ENCODE data around the gene BARHL1. TPM values are rescaled to one million over a fixed set of nuclear protein-coding genes. Genes with fewer than 3 reads are reported as not detected.

Gene BARHL1
- total RNA-seq, result not detected

DNA sequence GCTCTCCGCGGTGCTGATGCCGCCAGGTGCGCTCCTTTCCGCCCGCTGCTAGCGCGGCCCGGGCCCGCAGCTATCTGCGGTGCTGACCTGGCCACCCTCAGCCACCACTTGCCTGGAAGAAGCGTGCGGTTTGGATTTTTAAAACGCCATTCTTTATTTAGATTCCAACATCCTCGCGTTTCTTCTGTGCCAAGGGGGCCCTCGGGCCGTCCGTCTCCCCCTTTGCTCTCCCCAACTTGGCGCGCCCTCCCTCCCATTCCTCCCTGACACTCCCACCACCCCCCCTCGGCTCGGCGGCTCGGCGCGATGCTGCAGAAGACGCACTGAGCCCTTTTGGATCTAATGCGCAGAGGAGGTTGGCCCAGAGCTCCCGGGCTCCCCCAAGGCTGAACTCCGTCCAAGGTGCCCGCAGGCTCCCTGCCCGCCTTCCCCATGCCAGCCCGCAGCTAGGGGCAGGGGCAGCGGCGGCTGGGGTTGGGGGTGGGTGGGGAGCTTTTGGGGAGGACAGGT lies at the start of gene BARHL1:
BARHL1 (plus strand) TSS at position 331 of the 510 bp plus-strand sequence. CDS start 192 bp downstream, outside the sequence.
- intact Hi-C loops (cut with DNase I), result no loop called here
- ATAC-seq, result no peak
- no peak for DNase-seq (ENCODE audit: low spot score)

DNA sequence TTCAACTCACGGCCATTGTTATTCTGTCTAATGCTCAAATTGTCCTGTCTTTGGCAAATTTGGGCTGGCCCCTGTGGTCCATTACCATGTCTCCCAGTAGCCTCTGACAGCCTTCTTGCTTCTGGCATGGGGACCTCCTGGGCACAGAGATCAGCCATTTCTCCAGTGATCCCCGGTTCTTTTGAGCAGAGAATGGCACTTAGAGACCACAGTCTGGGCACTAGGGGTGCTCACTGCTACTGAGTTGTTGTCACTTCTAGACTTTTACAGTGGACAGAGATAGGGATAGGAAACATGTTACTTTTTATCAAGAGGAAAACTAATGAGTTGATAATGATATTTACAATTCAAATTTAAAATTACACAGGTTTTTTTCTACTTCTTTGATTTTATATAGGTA lies 47.6 kb upstream of the BARHL1 start:
- no peak for DNase-seq (ENCODE audit: low spot score)
- no peak for ATAC-seq
- intact Hi-C loops (cut with DNase I), result no loop called here

DNA sequence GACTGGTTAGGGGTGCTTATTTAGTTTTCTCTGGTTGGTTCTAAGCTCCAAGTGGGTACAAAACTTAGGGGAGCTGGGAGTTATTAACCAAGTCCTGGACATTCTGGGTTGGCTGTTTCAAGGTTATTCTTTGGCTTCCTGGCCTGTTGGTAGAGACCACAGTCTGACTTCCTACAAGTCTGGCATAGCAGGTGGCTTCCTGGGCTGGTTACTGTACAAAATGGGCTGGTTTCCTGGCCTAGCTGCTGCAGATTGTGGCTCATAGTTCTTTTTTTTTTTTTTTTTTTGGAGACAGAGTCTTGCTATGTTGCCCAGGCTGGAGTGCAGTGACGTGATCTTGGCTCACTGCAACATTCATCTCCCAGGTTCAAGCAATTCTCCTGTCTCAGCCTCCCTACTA lies 46.3 kb upstream of the BARHL1 start:
- intact Hi-C loops (cut with DNase I), result no loop called here
- ATAC-seq (no peak), DNase-seq (ENCODE audit: low spot score) (no peak)

DNA sequence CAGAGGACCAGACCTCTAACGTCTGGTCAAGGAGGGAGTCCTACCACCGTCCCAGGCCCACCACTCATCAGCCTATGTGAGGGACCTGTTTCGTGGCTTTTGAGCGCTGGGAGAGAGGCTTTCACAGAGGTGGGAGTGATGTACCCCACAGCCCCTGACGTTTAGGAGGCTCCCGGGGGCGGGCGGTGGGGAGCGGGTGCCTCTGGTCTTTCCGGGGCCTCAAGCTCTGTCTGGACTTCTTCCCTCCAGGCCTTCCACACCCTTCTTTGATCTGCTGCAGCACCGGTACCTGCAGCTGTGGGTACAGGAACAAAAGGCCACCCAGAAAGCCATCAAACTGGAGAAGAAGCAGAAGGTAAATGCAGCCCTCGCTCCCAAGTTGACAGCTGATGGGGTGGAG lies 45.1 kb upstream of the BARHL1 start:
- ATAC-seq, result no peak
- DNase-seq (ENCODE audit: low spot score), result no peak
- intact Hi-C loops (cut with DNase I), result no loop called here

DNA sequence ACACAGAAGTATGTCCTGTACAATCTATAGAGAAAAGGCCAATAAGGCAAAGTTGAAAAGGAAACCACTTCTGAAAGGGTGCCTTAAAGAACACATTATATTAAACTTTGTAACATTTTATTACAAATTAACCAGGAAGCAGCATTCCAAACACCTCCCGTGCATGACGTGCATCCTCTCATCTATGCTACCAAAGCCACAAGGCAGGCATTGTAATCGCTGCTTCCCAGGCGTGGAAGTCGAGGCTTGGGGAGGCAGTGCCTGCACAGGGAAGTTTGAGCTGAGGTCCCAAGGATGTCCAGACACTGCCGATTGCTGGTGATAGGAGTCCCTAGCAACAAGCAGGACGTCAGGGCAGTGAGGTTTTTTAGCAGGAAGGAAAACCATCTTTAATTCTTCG lies 44.3 kb upstream of the BARHL1 start:
- intact Hi-C loops (cut with DNase I), result no loop called here
- no peak for DNase-seq (ENCODE audit: low spot score)
- no peak for ATAC-seq

DNA sequence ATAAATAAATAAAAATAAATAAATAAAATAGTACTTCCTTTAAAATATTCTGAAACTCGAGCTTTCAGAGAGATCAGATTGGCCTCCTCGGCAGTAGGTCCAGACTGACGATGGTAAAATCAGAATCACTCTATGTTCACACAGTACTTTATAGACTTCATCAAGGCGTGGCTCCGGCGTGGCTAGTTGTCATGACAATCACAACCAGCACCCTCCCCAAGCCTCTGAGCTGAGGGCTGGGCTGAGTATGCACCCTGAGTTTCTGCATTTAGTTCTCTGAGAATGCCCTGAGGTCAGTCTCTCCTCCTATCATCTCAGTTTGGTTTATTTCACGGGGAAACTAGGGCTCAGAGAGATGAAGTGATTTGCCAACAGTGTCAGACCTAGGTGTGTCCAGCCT lies 43.3 kb upstream of the BARHL1 start:
- no peak for DNase-seq (ENCODE audit: low spot score)
- intact Hi-C loops (cut with DNase I), result no loop called here
- ATAC-seq, result no peak

DNA sequence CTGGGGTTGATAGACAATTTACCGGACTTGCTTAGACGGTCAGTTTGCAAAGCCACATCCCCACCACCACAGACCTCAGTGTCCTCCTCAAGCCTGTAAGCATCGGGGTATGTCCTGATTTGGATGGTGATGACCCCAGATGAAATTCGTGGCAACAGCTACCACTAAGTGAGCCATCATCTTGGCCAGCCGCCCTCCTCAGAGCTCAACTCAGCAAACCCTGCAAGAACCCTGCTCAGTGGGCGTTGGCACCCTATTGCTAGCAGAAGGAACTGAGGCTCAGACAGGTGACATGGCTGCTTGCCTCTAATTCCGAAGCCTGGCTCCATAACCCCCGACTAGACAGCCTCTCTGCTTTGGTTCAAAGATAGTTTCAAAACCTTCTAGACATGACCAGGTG lies 41.4 kb upstream of the BARHL1 start:
- intact Hi-C loops (cut with DNase I), result no loop called here
- ATAC-seq (no peak), DNase-seq (ENCODE audit: low spot score) (no peak)

DNA sequence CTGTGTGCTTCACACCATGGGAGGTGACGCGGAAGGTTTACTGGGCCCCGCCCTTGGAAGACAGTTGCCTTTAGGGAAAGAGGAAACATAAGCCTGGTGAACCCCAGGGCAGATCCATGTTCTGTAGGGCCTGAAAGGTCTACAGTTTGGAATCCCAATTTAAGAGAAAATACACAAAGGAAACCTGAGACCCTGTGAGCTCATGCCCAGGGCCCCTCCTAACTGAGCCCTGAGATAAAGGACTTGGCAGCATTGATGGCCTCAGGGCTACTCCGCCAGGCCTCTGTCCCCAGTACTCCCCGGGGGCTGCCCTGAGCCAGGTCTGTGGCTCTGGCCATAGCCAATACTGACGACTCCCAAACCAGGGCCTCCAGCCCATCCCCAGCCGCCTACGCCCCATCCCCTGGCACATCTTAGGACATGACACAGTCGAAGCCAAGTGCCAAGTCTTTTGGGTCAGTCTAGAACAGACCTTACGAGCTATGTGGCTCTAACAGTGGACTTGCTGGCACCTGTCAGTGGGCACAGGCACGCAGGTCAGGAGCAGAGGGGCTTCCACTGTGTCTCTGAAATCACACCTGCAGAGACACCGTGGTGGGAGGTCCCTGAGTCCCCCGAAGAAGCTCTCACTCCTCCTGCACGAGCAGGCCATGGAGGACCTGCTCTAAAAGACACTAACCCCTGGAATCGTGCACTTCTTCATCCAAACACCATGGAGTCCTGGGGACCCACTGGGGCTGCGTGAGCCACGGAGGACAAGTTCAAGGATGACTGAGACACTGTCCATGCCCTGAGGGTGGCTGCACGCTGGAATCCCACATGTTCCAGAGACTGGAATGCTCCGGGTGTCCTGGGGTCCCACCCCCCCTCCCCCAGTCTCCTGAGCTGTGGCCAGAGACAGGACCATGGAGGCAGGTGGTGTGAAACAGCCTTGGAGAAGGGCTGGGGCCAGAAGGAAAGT lies 40.3 kb upstream of the BARHL1 start:
- no peak for DNase-seq (ENCODE audit: low spot score)
- intact Hi-C loops (cut with DNase I), result no loop called here
- no peak for ATAC-seq

DNA sequence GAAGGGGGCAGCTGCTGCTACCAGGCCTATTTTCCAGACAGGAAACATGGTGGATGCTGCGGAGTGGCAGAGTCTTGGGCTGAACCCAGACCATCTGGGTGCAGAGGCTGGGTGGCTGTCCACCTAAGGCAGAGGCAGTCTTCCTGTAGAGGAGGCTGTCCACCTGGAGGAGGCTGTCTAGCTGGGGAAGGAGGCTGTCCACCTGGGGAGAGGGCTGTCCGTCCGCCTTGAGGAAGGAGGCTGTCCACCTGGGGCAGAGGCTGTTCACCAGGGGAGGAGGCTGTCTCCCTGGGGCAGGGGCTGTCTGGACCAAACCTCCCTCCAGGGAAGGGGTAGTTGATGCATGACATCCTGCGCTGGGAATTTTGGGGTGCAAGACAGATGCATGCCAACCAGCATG lies 39.2 kb upstream of the BARHL1 start:
- ATAC-seq, result no peak
- no peak for DNase-seq (ENCODE audit: low spot score)
- intact Hi-C loops (cut with DNase I), result no loop called here

DNA sequence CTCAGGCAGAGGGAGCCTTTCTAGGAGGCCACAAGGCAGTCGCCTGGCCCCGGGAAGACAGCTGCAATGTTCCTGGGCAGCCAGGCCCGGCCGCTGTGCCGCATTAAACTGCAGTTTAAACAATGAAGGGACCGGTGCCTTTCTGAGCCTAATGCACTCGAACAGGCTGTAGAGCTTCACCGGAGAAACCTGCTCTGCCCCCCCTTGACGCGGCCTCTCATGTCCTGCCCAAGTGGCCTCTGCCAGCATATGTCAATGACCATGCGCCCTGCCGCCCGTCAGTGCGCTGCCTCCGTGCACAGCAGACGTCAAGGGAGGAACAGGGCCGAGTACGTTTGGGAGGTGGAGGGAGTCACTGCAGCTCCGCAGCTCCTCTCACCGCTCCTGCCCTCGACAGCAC lies 38.4 kb upstream of the BARHL1 start:
- intact Hi-C loops (cut with DNase I), result no loop called here
- DNase-seq (ENCODE audit: low spot score) (no peak), ATAC-seq (no peak)

DNA sequence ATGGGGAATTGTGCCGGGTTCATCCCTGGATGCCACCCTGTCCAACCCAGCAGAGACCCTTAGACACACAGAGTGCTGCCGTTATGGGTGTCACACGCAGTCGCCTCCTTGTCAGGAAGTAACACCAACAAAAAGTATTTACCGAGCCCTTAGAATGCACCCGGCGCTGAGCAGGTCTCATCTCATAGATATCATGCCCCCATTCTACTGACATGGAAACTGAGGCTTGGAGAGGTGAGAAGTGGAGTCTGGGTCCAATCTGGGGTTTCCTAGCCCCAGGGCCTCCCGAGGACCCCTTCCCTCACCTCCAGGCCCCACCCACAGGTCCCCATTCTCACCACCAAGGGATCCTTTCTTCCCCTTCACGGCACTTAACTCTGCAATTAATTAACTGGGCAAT lies 36.8 kb upstream of the BARHL1 start:
- DNase-seq (ENCODE audit: low spot score) (no peak), ATAC-seq (no peak)
- intact Hi-C loops (cut with DNase I), result no loop called here

DNA sequence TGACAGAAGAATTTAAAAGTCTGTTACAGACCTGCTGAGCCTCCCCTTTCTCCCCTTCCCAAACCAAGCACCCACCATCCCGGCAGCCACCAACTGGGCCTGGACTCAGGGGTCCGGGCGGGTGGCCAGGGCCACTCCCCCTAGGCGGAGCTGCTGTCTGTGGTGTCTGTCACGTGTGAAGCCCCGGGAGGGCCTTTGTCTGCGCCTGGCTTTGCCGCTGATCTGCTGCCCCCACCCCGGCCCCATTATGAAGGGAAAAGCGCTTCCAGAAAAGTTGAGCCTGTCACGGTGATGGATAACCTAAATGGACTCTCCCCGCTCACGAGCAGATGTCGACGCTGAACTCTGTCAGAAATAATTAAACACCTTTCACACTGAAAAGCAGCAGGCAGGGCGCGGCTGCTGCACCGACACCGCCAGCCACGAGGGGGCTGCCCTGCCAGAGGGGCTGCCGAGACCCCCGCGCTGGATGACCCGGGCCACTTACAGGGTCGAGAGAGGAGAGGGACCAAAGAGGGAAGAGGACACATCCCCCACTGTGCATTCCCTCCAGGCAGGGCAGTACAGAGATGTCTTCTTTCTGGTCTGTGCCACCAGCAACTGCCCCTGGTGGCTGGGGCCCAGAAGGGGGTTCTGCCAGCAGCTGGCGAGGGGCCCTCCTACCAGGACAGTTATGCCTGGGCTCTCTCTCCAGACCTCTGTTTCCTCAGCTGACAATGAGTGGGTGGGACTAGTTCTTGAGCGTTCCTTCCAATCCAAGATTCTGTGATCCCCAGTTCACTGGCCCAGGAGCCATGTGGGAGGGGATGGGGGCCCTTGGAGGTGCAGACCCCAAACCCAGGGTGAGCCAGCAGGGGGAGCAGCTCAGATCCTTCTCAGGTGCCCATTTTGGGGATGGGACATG lies 36.0 kb upstream of the BARHL1 start:
- intact Hi-C loops (cut with DNase I), result no loop called here
- ATAC-seq (no peak), DNase-seq (ENCODE audit: low spot score) (no peak)

DNA sequence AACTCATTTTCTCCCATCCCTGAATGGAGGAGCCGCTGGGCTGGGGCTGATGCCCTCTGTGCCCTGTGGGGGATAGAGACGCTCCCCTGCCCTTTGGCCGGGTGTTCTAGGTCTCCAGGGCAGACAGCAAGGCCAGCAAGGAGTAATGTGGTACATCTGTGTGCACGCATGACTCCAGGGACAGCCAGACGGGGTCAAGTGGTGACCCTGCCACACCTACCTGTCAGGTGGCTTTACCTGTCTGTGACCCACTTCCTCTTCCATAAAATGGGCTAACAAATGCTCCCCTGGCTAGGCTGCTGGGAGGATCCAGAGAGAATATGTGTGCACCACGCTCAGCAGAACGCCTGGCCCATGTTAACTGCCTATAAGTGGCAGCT lies 35.4 kb upstream of the BARHL1 start:
- DNase-seq (ENCODE audit: low spot score) (no peak), ATAC-seq (no peak)
- intact Hi-C loops (cut with DNase I), result no loop called here

DNA sequence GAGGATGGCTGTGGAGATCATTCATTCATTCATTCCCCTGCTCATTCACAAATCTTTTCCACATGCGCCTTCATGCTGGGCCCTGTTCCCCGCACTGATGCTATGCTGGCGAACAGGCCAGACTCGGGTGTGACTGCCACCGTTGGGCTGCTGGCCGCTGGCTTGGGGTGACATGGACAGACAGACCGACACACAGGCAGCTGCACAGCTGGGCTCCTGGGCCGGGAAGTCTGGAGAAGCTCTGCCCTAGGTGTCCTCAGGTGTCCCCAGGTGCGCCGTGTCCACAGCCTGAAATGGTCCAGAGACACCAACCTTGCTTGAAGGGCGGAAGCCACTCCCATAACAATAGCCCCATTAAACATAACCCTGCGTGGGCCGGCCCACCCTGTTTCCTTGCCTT lies 35.0 kb upstream of the BARHL1 start:
- ATAC-seq (no peak), DNase-seq (ENCODE audit: low spot score) (no peak)
- intact Hi-C loops (cut with DNase I), result no loop called here

DNA sequence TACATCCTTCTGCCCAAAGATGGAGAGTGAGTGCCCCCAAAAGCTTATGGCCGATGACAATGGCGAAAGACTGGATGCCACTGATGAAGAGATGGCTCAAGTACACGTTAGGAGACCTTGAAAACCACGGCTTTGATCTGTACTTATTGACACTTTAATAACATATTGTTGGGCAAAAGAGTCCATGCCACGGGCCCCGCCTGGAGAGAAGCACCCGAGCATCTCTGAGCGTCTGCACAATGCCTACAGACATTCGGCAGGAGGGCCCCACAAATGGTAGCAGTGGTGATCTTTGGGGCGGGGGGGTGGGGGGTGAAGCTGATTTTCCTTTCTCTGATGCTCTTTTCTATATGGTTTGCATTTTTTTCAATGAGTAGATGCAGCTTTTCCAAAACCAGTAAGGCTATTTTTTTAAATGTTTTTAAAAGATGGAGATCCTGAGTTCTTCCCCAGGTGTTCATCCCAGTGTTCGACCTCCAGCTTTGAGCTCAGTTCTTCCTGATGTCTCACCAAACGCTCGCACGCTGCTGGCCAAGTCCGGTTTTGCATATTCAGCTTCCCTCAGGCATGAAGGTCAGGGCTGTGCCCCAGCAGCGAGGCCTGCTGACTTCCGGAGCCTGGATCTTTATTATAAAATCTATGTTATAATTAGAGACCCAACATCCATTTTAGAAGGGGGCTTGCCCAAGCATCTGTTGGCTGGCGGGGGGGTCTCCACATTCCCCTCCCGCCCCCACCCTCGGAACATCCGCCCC lies 34.3 kb upstream of the BARHL1 start:
- intact Hi-C loops (cut with DNase I), result no loop called here
- no peak for DNase-seq (ENCODE audit: low spot score)
- ATAC-seq, result no peak

DNA sequence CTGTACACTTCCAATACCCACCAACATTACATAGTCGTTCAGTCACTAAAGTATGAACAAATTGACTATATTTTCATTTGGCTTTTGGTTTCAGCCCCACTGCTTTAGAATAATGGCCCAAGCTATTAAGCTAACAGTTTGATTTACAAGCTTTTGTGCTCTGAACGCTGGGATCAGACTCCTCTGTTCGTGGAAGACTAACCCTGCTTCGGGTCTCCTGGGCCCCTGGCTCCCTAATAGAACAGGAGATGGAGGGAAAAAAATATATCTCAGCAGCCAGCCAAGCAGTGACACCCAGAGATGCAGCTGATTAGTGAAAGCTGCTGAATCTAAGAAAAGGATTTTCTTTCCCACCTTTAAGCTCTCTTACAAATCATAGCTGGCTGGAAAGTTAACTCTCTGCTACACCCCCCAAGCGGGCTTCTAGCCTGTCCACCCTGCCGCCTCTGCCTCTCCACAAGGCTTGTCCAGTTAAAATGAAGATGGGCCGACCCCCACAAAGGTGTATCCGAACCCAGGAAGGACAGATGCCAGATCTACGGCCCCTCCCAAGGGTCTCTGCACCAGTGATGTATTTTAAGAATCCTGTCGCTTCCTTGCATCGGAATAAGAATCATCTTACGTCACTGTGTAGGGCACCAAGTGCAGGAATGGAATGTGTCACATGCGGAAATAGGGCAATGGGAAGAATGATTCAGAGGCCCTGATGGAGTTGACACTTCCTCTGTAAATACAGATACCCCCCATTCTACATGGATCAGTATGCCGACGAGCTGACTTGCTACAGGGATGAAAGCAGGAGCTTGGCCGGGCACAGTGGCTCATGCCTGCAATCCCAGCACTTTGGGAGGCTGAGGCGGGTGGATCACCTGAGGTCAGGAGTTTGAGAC lies 33.4 kb upstream of the BARHL1 start:
- ATAC-seq (no peak), DNase-seq (ENCODE audit: low spot score) (no peak)
- intact Hi-C loops (cut with DNase I), result no loop called here

DNA sequence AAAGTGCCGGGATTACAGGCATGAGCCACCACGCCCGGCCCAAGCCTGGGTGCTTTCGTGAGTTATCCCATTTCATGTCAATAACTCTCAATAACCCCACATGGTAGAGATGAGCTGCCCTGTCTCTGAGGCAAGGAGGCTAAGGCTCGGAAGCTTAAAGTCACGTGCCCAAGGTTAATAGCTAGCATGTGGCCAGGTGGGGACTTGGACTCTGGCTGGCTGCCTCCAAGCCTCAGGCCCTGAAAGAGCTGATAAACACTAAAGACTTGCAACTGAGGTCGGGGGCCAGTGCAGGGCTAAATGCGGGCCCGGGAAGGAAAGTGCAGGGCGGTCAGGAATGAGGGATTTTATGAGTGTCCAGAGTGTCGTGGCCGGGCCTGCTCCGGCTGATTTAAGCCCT lies 30.9 kb upstream of the BARHL1 start:
- no peak for DNase-seq (ENCODE audit: low spot score)
- ATAC-seq, result no peak
- intact Hi-C loops (cut with DNase I), result no loop called here

DNA sequence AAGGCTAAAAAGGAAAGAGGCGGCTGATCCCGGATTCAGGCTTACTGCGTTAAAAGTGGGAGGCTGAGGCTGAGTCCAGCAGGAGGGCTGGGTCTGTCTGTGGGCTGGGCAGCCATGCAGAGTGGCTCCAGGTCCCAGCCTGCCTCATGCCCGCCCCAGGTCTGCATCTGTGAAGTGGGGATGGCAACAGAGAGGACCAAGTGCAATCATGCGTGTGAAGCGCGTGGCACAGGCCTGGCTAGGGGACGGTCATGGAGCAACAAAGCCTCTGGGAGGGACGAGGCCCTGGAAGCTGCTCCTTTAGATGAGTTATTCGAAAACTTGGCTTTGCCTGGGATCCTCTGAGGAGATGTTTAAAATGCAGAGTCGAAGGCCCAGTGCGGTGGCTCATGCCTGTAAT lies 30.4 kb upstream of the BARHL1 start:
- intact Hi-C loops (cut with DNase I), result no loop called here
- no peak for DNase-seq (ENCODE audit: low spot score)

More for the DNA sequence above, 30.4 kb upstream of the BARHL1 start:
- ATAC-seq, result no peak
